H1 (cell line): ENCODE measurements around the gene PURB. TPM values are rescaled to one million over a fixed set of nuclear protein-coding genes. Genes with fewer than 3 reads are reported as not detected.
A peak's percentile ranks its signal among the peaks of the same experiment; 100 is the strongest.

Experiments used
- CTCF ChIA-PET: fragments of 300-600 bp; sonication (Branson Sonifier 250); formaldehyde crosslinking; loops from one replicate; lab custom pipeline; 2021; ENCODE audit not compliant: partially characterized antibody; lab: Charles Lee
- POLR2A ChIA-PET: fragments of 300-600 bp; sonication (Branson Sonifier 250); formaldehyde crosslinking; loops from one replicate; lab custom pipeline; 2021; ENCODE audit warnings: inconsistent platforms; ENCODE audit not compliant: partially characterized antibody; lab: Charles Lee
- DNase-seq, 2 experiments: peaks; one replicate each; pipeline versions ENCODE4 v3.0.0 to v3.0.0-alpha.2; 2010 to 2022; ENCODE audit warnings: low spot score in 2 of 2, low read depth in 1 of 2, mixed read lengths in 1 of 2
- FAIRE-seq: peaks from 2 replicates; lab custom pipeline; 2011; peaks lifted over from hg19 to GRCh38; lab: Jason Lieb, UNC
- H2AFZ ChIP-seq: 2 replicates; pipeline ENCODE4 v1.8.1; 2012; ENCODE audit warnings: low read length, inconsistent platforms
- H2AK5ac ChIP-seq: 2 replicates; pipeline ENCODE4 v1.6.1; 2013; ENCODE audit warnings: low read depth, low read length
- H2BK120ac ChIP-seq: replicated peaks from 2 replicates; pipeline ENCODE3; 2013; ENCODE audit warnings: low read depth, low read length, inconsistent platforms
- H2BK12ac ChIP-seq: 2 replicates; pipeline ENCODE4 v1.6.1; 2013; ENCODE audit warnings: low read depth, low read length
- H2BK15ac ChIP-seq: 2 replicates; pipeline ENCODE4 v1.6.1; 2013; ENCODE audit warnings: low read length
- H2BK20ac ChIP-seq: 2 replicates; pipeline ENCODE4 v1.6.1; 2013; ENCODE audit warnings: low read length
- H2BK5ac ChIP-seq: 2 replicates; pipeline ENCODE4 v1.6.1; 2013; ENCODE audit warnings: low read depth, low read length
- H3K14ac ChIP-seq: 2 replicates; pipeline ENCODE4 v1.6.1; 2013; ENCODE audit warnings: inconsistent platforms; ENCODE audit not compliant: insufficient read length
- H3K18ac ChIP-seq: 2 replicates; pipeline ENCODE4 v1.6.1; 2013; ENCODE audit warnings: low read length; ENCODE audit errors: extremely low read depth
- H3K23ac ChIP-seq: 2 replicates; pipeline ENCODE4 v1.6.1; 2013; ENCODE audit warnings: inconsistent platforms; ENCODE audit not compliant: insufficient read length
- H3K23me2 ChIP-seq: 2 replicates; pipeline ENCODE4 v1.6.1; 2013; ENCODE audit warnings: low read depth, low read length
- H3K27ac ChIP-seq: 2 replicates; pipeline ENCODE4 v1.6.1; 2011; ENCODE audit warnings: low read depth, low read length, inconsistent platforms
- H3K27me3 ChIP-seq, 4 experiments: replicated peaks in 1 of 4; 1 replicate in 1 of 4; 2 replicates in 3 of 4; pipeline versions ENCODE4 v1.6.1 to v1.8.1; 2011 to 2013; ENCODE audit warnings: low read length in 3 of 4, mild to moderate bottlenecking in 3 of 4, inconsistent platforms in 2 of 4, mixed read lengths in 2 of 4, moderate library complexity in 1 of 4; ENCODE audit not compliant: control insufficient read depth in 3 of 4, insufficient read depth in 3 of 4; ENCODE audit errors: extremely low read depth in 1 of 4
- H3K36me3 ChIP-seq, 4 experiments: 2 replicates each; pipeline versions ENCODE4 v1.6.1 to v1.8.1; 2011 to 2013; ENCODE audit warnings: mild to moderate bottlenecking in 4 of 4, low read length in 3 of 4, moderate library complexity in 2 of 4, control low read depth in 1 of 4, inconsistent platforms in 1 of 4; ENCODE audit not compliant: insufficient read depth in 4 of 4, control insufficient read depth in 2 of 4
- H3K4ac ChIP-seq: replicated peaks from 2 replicates; pipeline ENCODE3; 2013; ENCODE audit warnings: low read length, low read depth, mixed read lengths, inconsistent platforms; ENCODE audit not compliant: insufficient read length
- H3K4me1 ChIP-seq, 4 experiments: replicated peaks in 1 of 4; 1 replicate in 1 of 4; 2 replicates in 3 of 4; pipeline versions ENCODE4 v1.6.1 to v1.8.1; 2011 to 2013; ENCODE audit warnings: low read length in 3 of 4, inconsistent platforms in 2 of 4, mixed read lengths in 1 of 4; ENCODE audit not compliant: insufficient read depth in 4 of 4, control insufficient read depth in 3 of 4
- H3K4me2 ChIP-seq, 2 experiments: 2 replicates each; pipeline versions ENCODE4 v1.6.1 to v1.8.1; 2011 to 2013; ENCODE audit warnings: low read depth in 2 of 2, low read length in 2 of 2, control low read depth in 1 of 2, inconsistent platforms in 1 of 2, mild to moderate bottlenecking in 1 of 2; ENCODE audit not compliant: insufficient read depth in 1 of 2
- H3K4me3 ChIP-seq, 4 experiments: fragments of 200-600, 300-600 bp in 1 of 4; sonication (generic), shearing (Covaris generic), sonication (Bioruptor Twin) in 1 of 4; 2 replicates each; pipeline versions ENCODE4 v1.5.1 to v1.8.1; 2011 to 2016; ENCODE audit warnings: low read length in 4 of 4, low read depth in 3 of 4, control low read depth in 2 of 4, inconsistent platforms in 2 of 4, mild to moderate bottlenecking in 2 of 4, mixed read lengths in 1 of 4, moderate library complexity in 1 of 4; ENCODE audit not compliant: insufficient read depth in 2 of 4; ENCODE audit errors: extremely low read depth in 1 of 4
- H3K56ac ChIP-seq: replicated peaks from 2 replicates; pipeline ENCODE3; 2013; ENCODE audit warnings: low read depth, mild to moderate bottlenecking, mixed read lengths, low read length, inconsistent platforms; ENCODE audit not compliant: insufficient read length
- H3K79me1 ChIP-seq: 2 replicates; pipeline ENCODE4 v1.6.1; 2013; ENCODE audit warnings: low read depth, low read length, control low read depth
- H3K79me2 ChIP-seq, 2 experiments: 2 replicates each; pipeline versions ENCODE4 v1.6.1 to v1.8.1; 2012 to 2013; ENCODE audit warnings: low read length in 2 of 2, mild to moderate bottlenecking in 2 of 2, inconsistent platforms in 1 of 2; ENCODE audit not compliant: insufficient read depth in 2 of 2, control insufficient read depth in 1 of 2
- H3K9ac ChIP-seq, 4 experiments: replicated peaks in 1 of 4; 1 replicate in 1 of 4; 2 replicates in 3 of 4; pipeline versions ENCODE4 v1.6.1 to v1.8.1; 2011 to 2013; ENCODE audit warnings: low read depth in 3 of 4, low read length in 3 of 4, control low read depth in 2 of 4, mild to moderate bottlenecking in 2 of 4, moderate library complexity in 2 of 4, inconsistent platforms in 1 of 4; ENCODE audit errors: extremely low read depth in 1 of 4
- H3K9me3 ChIP-seq, 2 experiments: 2 replicates each; pipeline versions ENCODE4 v1.6.1 to v1.8.1; 2012 to 2013; ENCODE audit warnings: mild to moderate bottlenecking in 2 of 2, moderate library complexity in 2 of 2, control low read depth in 1 of 2, inconsistent platforms in 1 of 2, low read depth in 1 of 2, low read length in 1 of 2, mixed read lengths in 1 of 2; ENCODE audit not compliant: insufficient read depth in 2 of 2
- H4K20me1 ChIP-seq, 2 experiments: replicated peaks in 1 of 2; 2 replicates each; pipeline versions ENCODE3 to v1.8.1; 2011 to 2013; ENCODE audit warnings: inconsistent platforms in 2 of 2, low read length in 2 of 2, mild to moderate bottlenecking in 1 of 2; ENCODE audit not compliant: insufficient read depth in 2 of 2, control insufficient read depth in 1 of 2
- H4K5ac ChIP-seq: 2 replicates; pipeline ENCODE4 v1.6.1; 2013; ENCODE audit warnings: low read length, low read depth, mixed read lengths, inconsistent platforms; ENCODE audit not compliant: insufficient read length
- H4K8ac ChIP-seq: 2 replicates; pipeline ENCODE4 v1.8.0; 2013; ENCODE audit warnings: mild to moderate bottlenecking, moderate library complexity, low read length, inconsistent platforms; ENCODE audit not compliant: insufficient read depth; ENCODE audit errors: extremely low read depth
- H4K91ac ChIP-seq: replicated peaks from 2 replicates; pipeline ENCODE3; 2013; ENCODE audit warnings: low read length, mixed read lengths, inconsistent platforms; ENCODE audit not compliant: insufficient read length
- ASH2L ChIP-seq: fragments of 200-600, 300-600 bp; sonication (generic); IDR thresholded peaks from one replicate; pipeline ENCODE4 v1.7.1; 2017; ENCODE audit warnings: low read length
- CBX8 ChIP-seq: fragments of 300-800, 300-1000 bp; sonication (generic); IDR thresholded peaks from 2 replicates; pipeline ENCODE4 v1.7.1; 2016; ENCODE audit warnings: low read depth, low read length, borderline replicate concordance
- CHD1 ChIP-seq: IDR thresholded peaks from 2 replicates; pipeline ENCODE4 v1.6.1; 2012; ENCODE audit warnings: low read depth, low read length, improper control_type of control experiment
- KDM1A ChIP-seq: fragments of 200-600, 300-600 bp; sonication (generic); IDR thresholded peaks from 2 replicates; pipeline ENCODE4 v1.7.1; 2016; ENCODE audit warnings: mild to moderate bottlenecking, low read length, borderline replicate concordance
- MAFK ChIP-seq: IDR thresholded peaks from 2 replicates; pipeline ENCODE4 v1.6.1; 2012; ENCODE audit warnings: low read depth, mild to moderate bottlenecking, improper control_type of control experiment, low read length
- POLR2AphosphoS5 ChIP-seq: IDR thresholded peaks from 2 replicates; pipeline ENCODE4 v1.6.1; 2011; ENCODE audit warnings: low read depth, low read length
- RBBP5 ChIP-seq: IDR thresholded peaks from 2 replicates; pipeline ENCODE4 v1.7.1; 2012; ENCODE audit warnings: low read depth, mild to moderate bottlenecking, inconsistent platforms, low read length, moderate library complexity, borderline replicate concordance
- SP4 ChIP-seq: IDR thresholded peaks from 2 replicates; pipeline ENCODE4 v1.6.1; 2012; ENCODE audit warnings: low read length, inconsistent platforms
- polyA plus RNA-seq, 7 experiments: library from polyadenylated mRNA; depleted of rRNA in 3 of 7; stranded (reverse) in 5 of 7; unstranded in 2 of 7; fragments of >200 nt in 5 of 7; fragments of 200-250 nt in 2 of 7; gene quantifications; 1 replicate in 5 of 7; 2 replicates in 1 of 7; 4 replicates in 1 of 7; pipeline versions ENCODE4 v1.2.1 to v1.2.3, GENCODE V29; 2011 to 2013; ENCODE audit warnings: missing spikeins in 2 of 7, mixed read lengths in 2 of 7
- total RNA-seq: library from RNA; stranded (reverse); fragmentation: NEBNext Ultra II Directional; extraction: Animal tissue kit (Norgen Biotek cat#: 25700); gene quantifications from 2 replicates; pipeline ENCODE4 v1.2.1, GENCODE V29; 2021

The PURB gene
- total and polyA plus RNA-seq, 2 of the 8 experiments (the other 6 are each of a cell fraction or from before 2014, with no cell fraction given): 3.3 to 22.7 TPM

DNA sequence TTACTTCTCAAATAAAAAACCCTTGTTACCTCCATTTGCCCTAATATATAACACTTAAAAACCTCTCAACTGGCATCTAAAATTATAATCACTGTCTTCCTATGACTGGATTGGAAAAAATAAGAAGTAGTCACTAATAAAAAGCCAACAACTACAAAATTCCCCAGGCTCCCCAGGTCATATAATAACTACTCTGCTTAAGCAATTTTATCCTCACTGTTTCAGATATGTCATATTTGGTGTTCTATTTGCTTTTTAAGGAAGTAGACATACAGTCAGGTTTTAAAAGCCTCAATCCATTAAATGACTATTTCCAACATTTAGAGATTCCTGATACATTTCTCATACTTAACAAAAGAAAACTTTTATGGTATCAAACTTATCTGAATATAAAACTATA is 39.9 kb downstream of the PURB start:
- H2AK5ac ChIP-seq: no peak overlapping the region
- no peak overlapping the region for H4K91ac ChIP-seq
- CTCF ChIA-PET: interaction anchor here (0.9 to 2.5 kb wide), 4 partner anchors 11 to 310 kb away, joined by 3 to 12 read pairs (median 4); no protein-coding TSS in a partner anchor

More for the DNA sequence above, 39.9 kb downstream of the PURB start:
- H3K4me3 ChIP-seq: no peak overlapping the region
- H3K4ac ChIP-seq: no peak overlapping the region
- H2BK15ac ChIP-seq: no peak overlapping the region
- no peak overlapping the region for H2BK5ac ChIP-seq
- DNase-seq: no peak
- no peak overlapping the region for H4K8ac ChIP-seq
- H3K27ac ChIP-seq: no peak overlapping the region
- POLR2A ChIA-PET: interaction anchor here (1.0 to 7.8 kb wide), 5 partner anchors 8 to 73 kb away, joined by 4 to 53 read pairs (median 17); partner anchors contain the start of genes PPIA and PURB
- peaks cover 4 to 22% (median 6%) of the 10 kb centered on the region in 4 experiments; a peak in 5 of 8 replicates for H3K36me3 ChIP-seq
- H2AFZ ChIP-seq: no peak overlapping the region
- peaks cover 0 to 3% (median 0%) of the 10 kb centered on the region in 4 experiments; a peak in 2 of 7 replicates for H3K4me1 ChIP-seq
- peak overlapping the region in 1 of 2 experiments; percentile 4; a peak in 1 of 4 replicates for H3K4me2 ChIP-seq
- H3K79me1 ChIP-seq: no peaks in the 10 kb centered on the region
- H2BK20ac ChIP-seq: no peak overlapping the region
- TF ChIP-seq CHD1 (no peak), RBBP5 (no peak), KDM1A (no peak), ASH2L (no peak), SP4 (no peak), POLR2AphosphoS5 (no peak), CBX8 (no peak), MAFK (no peak)
- H2BK12ac ChIP-seq: no peak overlapping the region
- no peak overlapping the region for H2BK120ac ChIP-seq
- H3K27me3 ChIP-seq: no peaks in the 10 kb centered on the region
- no peak overlapping the region for H3K9ac ChIP-seq
- H3K79me2 ChIP-seq: peaks cover 24 to 69% of the 10 kb centered on the region in 2 experiments
- no peaks in the 10 kb centered on the region; the same call in 1 of the 2 replicates for H3K23me2 ChIP-seq
- no peak for FAIRE-seq
- H4K5ac ChIP-seq: no peak overlapping the region
- H3K56ac ChIP-seq: no peak overlapping the region
- H3K23ac ChIP-seq: no peak overlapping the region
- no peak overlapping the region for H3K18ac ChIP-seq
- H4K20me1 ChIP-seq: peaks cover 1 to 6% of the 10 kb centered on the region in 2 experiments
- H3K9me3 ChIP-seq: no peaks in the 10 kb centered on the region
- H3K14ac ChIP-seq: no peak overlapping the region
